T-helper 9 cell (primary cell): ENCODE measurements around the gene GRM5.

ENCODE experiments used
- DNase-seq: peaks from one replicate; pipeline ENCODE4 v3.0.0-alpha.2; 2020

The GRM5 gene

GRCh38 chr11:88831303-88831890, 234.4 kb downstream of the GRM5 start:
- no peak for DNase-seq

DNA sequence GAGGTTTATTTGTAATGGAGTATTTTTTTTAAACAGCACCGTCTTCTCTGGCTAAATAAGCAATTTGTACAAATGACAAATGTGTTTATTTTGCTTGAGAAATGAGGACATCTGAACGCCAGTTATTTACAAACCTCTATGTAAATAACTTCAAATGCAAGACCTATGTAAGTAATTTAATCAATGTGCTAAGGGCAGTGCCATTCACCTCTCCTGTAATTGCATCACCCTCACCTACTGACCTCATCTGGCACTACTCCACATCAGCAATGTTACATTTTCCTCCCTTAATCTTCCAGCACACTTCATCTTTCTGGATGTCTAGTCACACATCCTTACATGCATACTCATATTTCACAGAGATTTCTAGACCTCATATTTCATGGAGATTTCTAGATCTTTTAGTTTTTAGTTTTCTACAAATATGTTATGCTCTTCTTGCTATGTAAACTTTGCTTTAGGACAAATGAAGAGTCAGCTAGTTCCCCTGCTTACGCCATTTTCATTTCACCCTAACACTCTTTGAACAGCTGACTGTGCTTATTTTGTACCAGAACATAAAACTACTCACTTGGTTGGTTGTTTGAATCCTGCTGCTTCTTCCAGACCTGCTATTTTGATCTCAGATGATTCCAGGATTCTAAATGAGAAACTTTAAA, 238.6 kb downstream of the GRM5 start:
- DNase-seq: no peak

GRCh38 chr11:88819616-88820015, 246.2 kb downstream of the GRM5 start:
- no peak for DNase-seq

- no peak for DNase-seq
Observed at GRCh38 chr11:88818978-88819377, 246.8 kb downstream of the GRM5 start.

DNA sequence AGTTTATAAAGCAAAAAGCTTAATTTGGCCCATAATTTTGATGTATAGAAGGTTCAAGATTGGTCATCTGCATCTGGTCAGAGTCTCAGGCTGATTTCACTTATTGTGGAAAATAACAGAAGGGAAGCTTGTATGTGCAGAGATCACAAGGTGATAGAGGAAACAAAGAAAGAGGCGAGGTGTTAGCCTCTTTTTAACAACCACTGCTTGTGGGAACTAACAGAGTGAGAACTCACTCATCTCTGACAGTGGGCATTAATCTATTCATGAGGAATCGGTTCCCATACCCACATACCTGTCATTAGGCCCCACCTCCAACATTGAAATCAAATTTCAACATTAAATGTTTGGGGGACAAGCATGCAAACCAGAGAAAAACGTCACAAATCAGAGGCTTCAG, 250.3 kb downstream of the GRM5 start:
- no peak for DNase-seq

GRCh38 chr11:88814076-88814475, 251.7 kb downstream of the GRM5 start:
- DNase-seq: no peak

DNA sequence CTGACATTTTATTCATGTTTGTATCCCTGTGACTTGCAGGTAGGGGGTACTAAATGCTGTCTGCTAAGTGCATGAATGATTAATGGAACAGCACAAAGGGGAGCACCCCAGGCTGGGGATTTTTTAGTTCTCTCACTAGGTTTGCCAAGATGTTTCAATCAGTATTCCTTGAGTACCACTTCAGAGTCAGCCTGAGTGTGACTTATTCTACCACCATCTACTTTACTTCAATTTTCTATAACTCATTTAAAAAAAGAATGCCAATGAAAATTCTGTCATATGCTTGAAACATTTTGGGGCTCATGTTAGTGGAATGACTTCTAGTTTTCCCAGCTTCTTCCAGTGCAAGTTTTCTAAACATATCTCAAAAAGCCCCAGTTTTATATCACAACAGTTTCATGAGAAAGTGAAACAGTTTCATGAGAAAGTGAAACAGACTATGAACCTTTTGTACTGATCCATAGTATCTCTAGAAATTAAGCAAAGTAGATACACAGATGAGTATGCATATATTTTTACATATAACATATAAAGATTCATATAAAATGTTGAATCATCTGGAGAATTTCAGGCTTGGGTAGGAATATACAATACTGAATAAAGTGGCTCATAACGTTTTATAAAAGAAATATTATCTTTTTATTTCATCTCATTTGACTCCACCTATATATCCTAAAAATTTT, 252.4 kb downstream of the GRM5 start:
- DNase-seq: no peak

DNA sequence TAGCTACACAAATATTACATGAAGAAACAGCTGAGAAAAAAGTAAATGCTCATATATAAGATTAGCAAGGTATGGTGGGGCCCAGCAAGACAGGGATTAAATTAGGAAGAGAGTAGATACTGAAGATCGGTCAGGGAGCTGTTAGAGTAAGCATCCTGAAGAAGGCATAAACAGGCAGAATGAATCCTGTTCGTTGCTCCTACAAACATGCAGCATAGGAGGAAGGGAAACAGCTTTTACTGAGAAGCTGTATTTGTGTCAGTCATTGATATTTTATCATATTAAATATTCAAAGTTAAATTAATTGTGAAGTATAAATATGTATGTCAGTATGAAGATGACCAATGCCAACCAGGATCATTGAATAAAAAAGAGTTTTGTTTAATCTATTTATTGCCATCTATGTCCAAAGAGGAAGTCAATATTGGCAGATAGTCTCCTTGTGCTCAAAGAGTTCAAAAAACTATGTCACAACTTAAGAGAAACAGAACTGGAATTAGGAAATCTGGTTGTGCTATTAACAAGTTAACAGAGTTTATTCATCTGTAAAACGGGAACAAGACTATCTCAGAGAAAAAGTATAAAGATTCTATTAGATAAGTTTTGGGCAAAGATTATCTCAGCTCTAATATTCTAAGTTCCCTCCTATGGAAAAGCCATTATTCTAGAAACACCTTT, 255.2 kb downstream of the GRM5 start:
- DNase-seq: no peak

- DNase-seq: no peak
Observed at GRCh38 chr11:88809126-88809525, 256.7 kb downstream of the GRM5 start.

DNA sequence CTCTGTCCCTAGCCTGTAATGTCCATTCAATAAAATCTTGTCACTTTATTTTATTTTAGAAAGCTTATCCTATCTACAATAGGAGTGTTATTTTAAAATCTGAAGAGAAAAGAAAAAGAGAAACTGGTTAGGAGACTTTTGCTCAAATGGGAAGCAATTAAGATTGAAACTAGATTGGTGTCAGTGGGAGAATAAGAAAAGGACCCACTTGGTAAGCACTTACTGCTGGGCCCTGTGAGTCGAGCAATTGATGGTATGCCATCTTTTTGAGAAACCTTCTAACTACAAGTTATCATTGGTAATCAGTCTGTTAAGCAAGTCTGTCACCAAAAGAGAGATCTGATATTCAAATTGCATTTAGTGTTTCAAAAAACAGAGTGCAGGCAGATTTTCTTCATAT, 258.4 kb downstream of the GRM5 start:
- DNase-seq: no peak

DNA sequence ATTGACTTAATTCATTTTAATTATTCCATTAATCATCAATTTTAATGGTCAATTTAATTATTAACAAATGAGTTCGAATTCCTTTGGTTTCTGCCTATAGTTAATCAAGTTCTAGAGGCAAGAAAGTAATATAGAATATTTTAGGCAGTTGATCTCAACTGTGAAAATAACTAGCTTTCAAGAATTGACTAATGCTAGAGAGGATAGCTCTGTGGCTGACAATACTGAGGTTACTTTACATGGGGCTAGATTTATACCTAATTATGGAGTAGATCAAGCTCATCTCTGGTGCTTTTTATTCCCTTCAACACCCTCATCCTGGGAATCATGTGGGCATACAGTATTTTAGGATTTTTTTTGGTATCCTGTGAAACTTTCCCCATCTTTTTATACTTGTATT, 259.4 kb downstream of the GRM5 start:
- no peak for DNase-seq

- no peak for DNase-seq
Observed at GRCh38 chr11:88801484-88802123, 264.2 kb downstream of the GRM5 start.

DNA sequence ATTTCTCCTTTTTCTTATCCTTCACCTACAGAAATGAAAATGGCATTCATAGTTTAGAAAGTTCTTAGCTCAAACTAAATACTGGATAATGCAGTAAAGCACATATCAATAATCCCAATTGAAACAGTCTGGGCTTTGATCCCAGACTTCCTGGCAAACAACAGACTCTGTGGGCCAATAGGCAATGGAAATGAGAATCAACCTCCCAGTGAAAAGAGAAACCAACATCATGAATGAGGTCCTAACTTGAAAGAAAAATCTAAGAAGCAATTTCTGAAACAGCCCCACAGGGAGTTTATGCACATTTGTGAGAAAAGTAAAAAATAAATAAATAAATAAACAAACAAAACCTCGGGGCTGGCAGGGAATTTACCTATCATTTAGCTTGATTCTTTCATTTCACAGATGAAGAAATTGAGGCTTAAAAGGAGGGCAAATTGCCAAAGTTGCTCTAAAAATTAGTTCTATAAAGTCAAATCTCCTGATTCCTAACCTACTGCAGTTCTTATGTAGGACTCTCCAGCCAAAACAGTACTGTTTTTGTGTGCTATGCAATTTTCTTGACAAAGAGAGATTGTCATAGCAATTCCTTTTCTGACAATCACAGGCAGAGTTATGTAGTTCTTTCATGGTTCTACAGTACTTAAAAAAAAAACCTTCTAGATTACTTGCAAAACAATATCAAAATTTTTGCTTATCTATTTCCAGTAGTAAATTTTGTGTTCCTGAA, 265.8 kb downstream of the GRM5 start:
- DNase-seq: no peak

- DNase-seq: no peak
Observed at GRCh38 chr11:88790182-88790581, 275.6 kb downstream of the GRM5 start.

DNA sequence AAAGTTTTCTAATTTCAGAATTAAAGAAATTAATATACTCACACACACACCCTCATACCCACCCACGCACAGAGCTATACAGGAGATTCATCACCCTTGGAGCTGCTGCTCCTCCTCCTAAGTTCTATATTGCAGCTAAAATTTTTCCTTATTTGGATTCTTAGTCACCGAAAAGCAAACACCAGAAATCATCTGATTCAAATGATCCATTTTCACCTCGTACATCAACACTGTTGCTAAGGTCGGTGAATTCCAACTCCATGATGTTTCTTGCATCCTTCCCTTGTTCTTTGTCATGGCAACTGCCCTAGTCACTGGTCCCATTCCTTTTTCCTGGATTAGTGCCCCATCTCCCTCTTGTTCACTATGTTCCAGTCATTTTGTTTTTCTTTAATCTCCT, 286.2 kb downstream of the GRM5 start:
- no peak for DNase-seq

- no peak for DNase-seq
Observed at GRCh38 chr11:88770475-88771079, 295.2 kb downstream of the GRM5 start.

GRCh38 chr11:88744140-88744539, 321.6 kb downstream of the GRM5 start:
- DNase-seq: no peak

- DNase-seq: no peak
Observed at GRCh38 chr11:88739524-88739923, 326.3 kb downstream of the GRM5 start.

DNA sequence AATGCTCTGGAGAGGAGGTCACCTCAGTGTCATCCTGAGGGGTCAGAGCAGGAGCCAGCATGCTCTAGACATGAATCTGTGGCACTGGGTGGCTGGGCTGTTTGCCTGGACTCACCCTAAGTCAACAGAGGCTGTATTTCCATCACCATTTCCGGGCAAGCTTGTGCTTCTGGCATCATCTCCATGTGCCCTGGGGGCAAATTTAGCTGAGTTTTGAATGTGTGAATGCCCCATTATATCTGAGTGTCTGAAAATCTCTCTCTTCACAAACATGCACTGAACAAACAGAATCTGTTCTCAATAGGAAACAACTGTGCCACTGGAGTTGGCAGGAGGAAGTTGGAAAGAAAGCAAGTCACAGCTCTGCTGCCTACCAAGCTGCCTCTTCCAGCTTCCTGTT, 356.2 kb downstream of the GRM5 start:
- DNase-seq: no peak

DNA sequence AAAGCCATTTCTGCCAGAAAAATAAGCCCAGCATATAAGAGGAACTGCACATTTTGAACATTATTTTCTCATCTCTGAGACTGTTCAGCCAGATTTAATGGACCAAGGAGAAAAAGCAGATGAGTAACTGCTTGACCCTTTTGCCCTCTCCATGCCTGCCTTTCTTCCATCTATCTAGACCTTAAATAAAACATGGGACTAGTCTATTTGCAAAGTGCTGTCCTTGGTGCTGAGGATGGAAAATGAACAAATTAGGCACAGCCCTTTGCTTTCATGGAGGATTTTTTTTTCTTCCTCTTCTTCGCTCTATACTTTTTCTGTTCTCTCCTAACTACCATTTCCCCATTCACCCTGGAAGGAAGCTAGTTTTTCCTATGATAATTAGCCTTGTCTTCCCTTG, 361.3 kb downstream of the GRM5 start:
- DNase-seq: no peak

GRCh38 chr11:88701816-88702215, 364.0 kb downstream of the GRM5 start:
- no peak for DNase-seq

- DNase-seq: no peak
Observed at GRCh38 chr11:88697139-88697538, 368.6 kb downstream of the GRM5 start.
